ENCODE measurements around the gene FDX2. TPM values are rescaled to one million over a fixed set of nuclear protein-coding genes. Genes with fewer than 3 reads are reported as not detected.

FDX2 gene
- total RNA-seq, 1 experiment from 2014 or later: 18.9 TPM

GRCh38 chr19:10325732-10326131 lies 9.9 kb upstream of the FDX2 start:
- peaks cover 34% of the 10 kb centered on the region for H3K36me3 Mint-ChIP-seq (ENCODE audit: insufficient read depth, unreplicated experiment)
- no peaks in the 10 kb centered on the region for H3K9me3 Mint-ChIP-seq (ENCODE audit: low read depth, unreplicated experiment)
- H3K27ac Mint-ChIP-seq (ENCODE audit: unreplicated experiment): no peak overlapping the region

DNA sequence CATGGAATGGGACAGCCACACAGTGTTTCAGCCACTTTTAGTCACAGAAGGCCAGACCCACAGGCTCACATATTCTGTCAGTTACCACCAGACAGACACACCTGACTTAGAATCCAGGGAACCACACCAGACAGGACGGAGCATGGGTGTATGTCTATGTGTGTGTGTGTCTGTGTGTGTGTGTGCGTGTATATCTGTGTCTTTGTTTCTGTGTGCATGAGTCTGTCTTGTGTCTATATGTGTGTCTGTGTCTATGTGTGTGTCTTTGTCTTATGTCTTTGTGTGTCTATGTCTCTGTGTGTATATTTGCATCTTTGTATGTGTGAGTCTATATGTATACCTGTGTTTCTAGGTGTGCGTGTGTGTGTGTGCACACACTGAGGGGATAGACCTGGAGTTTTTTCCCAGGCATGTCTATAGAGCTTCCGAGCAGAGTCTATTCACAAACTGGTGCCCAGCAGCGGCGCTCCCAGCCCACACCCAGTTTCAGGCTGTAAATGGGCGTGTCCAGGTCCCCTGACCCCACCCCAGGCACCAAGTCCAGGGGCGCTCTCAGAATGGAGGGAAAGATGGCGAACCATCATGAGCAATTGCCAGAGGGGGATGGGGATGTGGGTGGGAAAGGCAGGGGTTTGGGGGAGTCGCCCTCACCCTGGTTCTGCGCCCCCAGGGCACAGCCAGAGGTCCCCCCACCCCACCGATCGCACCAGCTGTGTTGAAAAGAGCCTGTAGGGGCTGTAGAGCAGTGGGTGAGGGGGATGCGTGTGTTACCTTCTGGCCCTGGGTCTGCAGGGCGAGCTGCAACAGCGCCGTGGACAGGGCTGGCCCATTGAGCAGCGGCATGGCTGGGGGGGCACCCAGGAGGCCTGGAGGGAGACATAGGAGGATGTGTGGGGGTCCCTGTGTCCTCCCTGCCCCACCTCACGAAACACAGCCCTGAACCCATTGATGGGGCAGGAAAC lies 6.3 kb upstream of the FDX2 start:
- CTCF ChIA-PET: no interaction called here
- Mint-ChIP-seq H3K27me3 (ENCODE audit: unreplicated experiment) (no peaks in the 10 kb centered on the region), H3K36me3 (ENCODE audit: insufficient read depth, unreplicated experiment) (peaks cover 31% of the 10 kb centered on the region), H3K4me1 (ENCODE audit: low read depth, unreplicated experiment) (no peaks in the 10 kb centered on the region), H3K9me3 (ENCODE audit: low read depth, unreplicated experiment) (no peaks in the 10 kb centered on the region), H3K4me3 (ENCODE audit: low read depth, unreplicated experiment) (no peak overlapping the region), H3K27ac (ENCODE audit: unreplicated experiment) (no peak overlapping the region)
- no TSS peak for BruUV-seq (replicated peaks)
- intact Hi-C loops (cut with micrococcal nuclease; ENCODE audit: unreplicated experiment): no loop called here
- DNase-seq: no peak
- no peak for TF ChIP-seq CTCF (IDR thresholded peaks at IDR 0.05; ENCODE audit: unreplicated experiment)

More at GRCh38 chr19:10325732-10326131, 9.9 kb upstream of the FDX2 start:
- no peak overlapping the region for H3K4me3 Mint-ChIP-seq (ENCODE audit: low read depth, unreplicated experiment)
- no peaks in the 10 kb centered on the region for H3K27me3 Mint-ChIP-seq (ENCODE audit: unreplicated experiment)
- BruUV-seq (replicated peaks): no TSS peak
- intact Hi-C loops (cut with micrococcal nuclease; ENCODE audit: unreplicated experiment): no loop called here
- H3K4me1 Mint-ChIP-seq (ENCODE audit: low read depth, unreplicated experiment): no peaks in the 10 kb centered on the region
- no peak for DNase-seq
- CTCF ChIA-PET: no interaction called here
- TF ChIP-seq CTCF (IDR thresholded peaks at IDR 0.05; ENCODE audit: unreplicated experiment): no peak

GRCh38 chr19:10321417-10321797 lies 5.6 kb upstream of the FDX2 start:
- Mint-ChIP-seq H3K4me1 (ENCODE audit: low read depth, unreplicated experiment) (no peaks in the 10 kb centered on the region), H3K4me3 (ENCODE audit: low read depth, unreplicated experiment) (no peak overlapping the region), H3K27ac (ENCODE audit: unreplicated experiment) (no peak overlapping the region), H3K27me3 (ENCODE audit: unreplicated experiment) (no peaks in the 10 kb centered on the region), H3K36me3 (ENCODE audit: insufficient read depth, unreplicated experiment) (peaks cover 39% of the 10 kb centered on the region), H3K9me3 (ENCODE audit: low read depth, unreplicated experiment) (no peaks in the 10 kb centered on the region)
- BruUV-seq (replicated peaks): no TSS peak
- intact Hi-C loops (cut with micrococcal nuclease; ENCODE audit: unreplicated experiment): no loop called here
- no peak for TF ChIP-seq CTCF (IDR thresholded peaks at IDR 0.05; ENCODE audit: unreplicated experiment)
- DNase-seq: no peak
- CTCF ChIA-PET: interaction anchor here (0.5 kb wide), 1 partner anchor 11 kb away, joined by 3 read pairs; no protein-coding TSS in a partner anchor

- Mint-ChIP-seq H3K36me3 (ENCODE audit: insufficient read depth, unreplicated experiment) (peaks cover 43% of the 10 kb centered on the region), H3K4me3 (ENCODE audit: low read depth, unreplicated experiment) (no peak overlapping the region), H3K27ac (ENCODE audit: unreplicated experiment) (no peak overlapping the region), H3K9me3 (ENCODE audit: low read depth, unreplicated experiment) (no peaks in the 10 kb centered on the region), H3K4me1 (ENCODE audit: low read depth, unreplicated experiment) (peaks cover 5% of the 10 kb centered on the region), H3K27me3 (ENCODE audit: unreplicated experiment) (no peaks in the 10 kb centered on the region)
- no peak for TF ChIP-seq CTCF (IDR thresholded peaks at IDR 0.05; ENCODE audit: unreplicated experiment)
- DNase-seq: no peak
- CTCF ChIA-PET: interaction anchor here (0.5 to 0.7 kb wide), 2 partner anchors 11 to 235 kb away, joined by 3 to 4 read pairs; no protein-coding TSS in a partner anchor
- BruUV-seq (replicated peaks): no TSS peak
- intact Hi-C loops (cut with micrococcal nuclease; ENCODE audit: unreplicated experiment): no loop called here
These were observed 5.0 kb upstream of the FDX2 start for GRCh38 chr19:10320602-10321416.

All from Calu3 (cell line).